Glutamatergic neuron (in vitro differentiated cells): Measurements from ENCODE around the gene ZNF792. TPM values are rescaled to one million over a fixed set of nuclear protein-coding genes. Genes with fewer than 3 reads are reported as not detected.
"Not testable (repeated sequence)": the region's sequence is repeated elsewhere in the genome, so short reads cannot be mapped to it uniquely, and the experiment has no call there.

Source experiments
- DNase-seq: peaks from one replicate; pipeline ENCODE4 v3.0.0; 2022
- H3K27ac Mint-ChIP-seq: one replicate; pipeline ENCODE4 v1.8.0; 2020; ENCODE audit warnings: mild to moderate bottlenecking, mixed read lengths, inconsistent platforms; ENCODE audit not compliant: unreplicated experiment
- H3K27me3 Mint-ChIP-seq: one replicate; pipeline ENCODE4 v1.8.0; 2020; ENCODE audit warnings: mild to moderate bottlenecking, moderate library complexity, mixed read lengths, inconsistent platforms; ENCODE audit not compliant: unreplicated experiment
- H3K36me3 Mint-ChIP-seq: one replicate; pipeline ENCODE4 v1.8.0; 2020; ENCODE audit warnings: mild to moderate bottlenecking, mixed read lengths, inconsistent platforms; ENCODE audit not compliant: unreplicated experiment
- H3K4me1 Mint-ChIP-seq: one replicate; pipeline ENCODE4 v1.8.0; 2020; ENCODE audit warnings: mild to moderate bottlenecking, low read depth, mixed read lengths, inconsistent platforms; ENCODE audit not compliant: unreplicated experiment
- H3K4me3 Mint-ChIP-seq: one replicate; pipeline ENCODE4 v1.8.0; 2020; ENCODE audit warnings: mild to moderate bottlenecking, mixed read lengths, inconsistent platforms; ENCODE audit not compliant: unreplicated experiment
- H3K9me3 Mint-ChIP-seq: one replicate; pipeline ENCODE4 v1.8.0; 2020; ENCODE audit warnings: mild to moderate bottlenecking, moderate library complexity, mixed read lengths, inconsistent platforms; ENCODE audit not compliant: unreplicated experiment
- total RNA-seq: library from RNA; stranded (reverse); fragmentation: NEBNext Ultra II Directional; extraction: Animal tissue kit (Norgen Biotek cat#: 25700); gene quantifications from one replicate; pipeline ENCODE4 v1.2.1, GENCODE V29; 2021; ENCODE audit not compliant: unreplicated experiment
- TF ChIP-seq, protein P1 (sequence below): fragments of 200-600 bp; sonication (generic); IDR thresholded peaks from one replicate; pipeline ENCODE4 v1.5.0; 2021; ENCODE audit not compliant: partially characterized antibody, unreplicated experiment

Gene ZNF792
- total RNA-seq, 1 donor from 2014 or later, result 6.4 TPM

DNA sequence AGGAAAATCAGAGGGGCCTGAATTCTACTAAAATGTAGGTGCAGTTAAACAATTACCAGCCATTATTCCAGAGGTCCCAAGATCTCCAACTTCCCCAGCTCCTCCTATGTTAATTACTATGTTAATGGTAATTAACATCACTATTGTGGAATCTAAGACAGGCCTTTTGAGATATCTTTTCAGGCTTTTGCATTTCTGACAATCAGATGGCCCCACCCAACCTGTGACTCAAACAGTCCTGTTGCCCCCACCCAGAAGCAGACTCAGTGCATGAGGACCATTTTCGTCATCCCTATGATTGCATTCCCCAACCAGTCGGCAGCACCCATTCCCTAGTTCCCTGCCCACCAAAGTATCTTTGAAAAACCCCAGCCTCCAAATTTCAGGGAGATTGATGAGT, 45.8 kb downstream of the ZNF792 start:
- TF ChIP-seq, protein P1, sequence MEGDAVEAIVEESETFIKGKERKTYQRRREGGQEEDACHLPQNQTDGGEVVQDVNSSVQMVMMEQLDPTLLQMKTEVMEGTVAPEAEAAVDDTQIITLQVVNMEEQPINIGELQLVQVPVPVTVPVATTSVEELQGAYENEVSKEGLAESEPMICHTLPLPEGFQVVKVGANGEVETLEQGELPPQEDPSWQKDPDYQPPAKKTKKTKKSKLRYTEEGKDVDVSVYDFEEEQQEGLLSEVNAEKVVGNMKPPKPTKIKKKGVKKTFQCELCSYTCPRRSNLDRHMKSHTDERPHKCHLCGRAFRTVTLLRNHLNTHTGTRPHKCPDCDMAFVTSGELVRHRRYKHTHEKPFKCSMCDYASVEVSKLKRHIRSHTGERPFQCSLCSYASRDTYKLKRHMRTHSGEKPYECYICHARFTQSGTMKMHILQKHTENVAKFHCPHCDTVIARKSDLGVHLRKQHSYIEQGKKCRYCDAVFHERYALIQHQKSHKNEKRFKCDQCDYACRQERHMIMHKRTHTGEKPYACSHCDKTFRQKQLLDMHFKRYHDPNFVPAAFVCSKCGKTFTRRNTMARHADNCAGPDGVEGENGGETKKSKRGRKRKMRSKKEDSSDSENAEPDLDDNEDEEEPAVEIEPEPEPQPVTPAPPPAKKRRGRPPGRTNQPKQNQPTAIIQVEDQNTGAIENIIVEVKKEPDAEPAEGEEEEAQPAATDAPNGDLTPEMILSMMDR, result no peak
- Mint-ChIP-seq H3K4me1 (no peaks in the 10 kb centered on the region), H3K27ac (no peak overlapping the region), H3K27me3 (no peaks in the 10 kb centered on the region), H3K4me3 (no peak overlapping the region), H3K9me3 (peaks cover 10% of the 10 kb centered on the region), H3K36me3 (peaks cover 23% of the 10 kb centered on the region)
- no peak for DNase-seq

DNA sequence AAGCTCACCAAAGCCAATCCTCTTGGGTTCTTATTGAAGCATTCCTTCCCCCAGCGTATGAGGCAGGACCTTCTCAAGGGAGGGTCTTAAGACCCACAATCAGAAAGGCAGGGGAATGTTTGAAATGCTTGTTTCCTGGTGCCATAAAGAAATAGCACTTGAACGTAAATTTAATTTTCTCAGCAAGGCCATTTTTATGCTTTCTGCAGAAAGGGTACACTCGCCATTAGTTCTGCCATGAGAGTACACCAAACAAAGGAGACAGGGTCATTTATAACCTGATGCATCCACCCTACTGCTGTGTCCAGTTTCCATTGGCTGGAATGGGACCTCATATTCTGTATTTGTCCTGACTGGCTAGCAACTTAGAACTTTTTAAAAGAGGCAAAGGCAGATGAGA, 46.9 kb downstream of the ZNF792 start:
- not testable (repeated sequence) for H3K4me1 Mint-ChIP-seq, H3K27ac Mint-ChIP-seq

DNA sequence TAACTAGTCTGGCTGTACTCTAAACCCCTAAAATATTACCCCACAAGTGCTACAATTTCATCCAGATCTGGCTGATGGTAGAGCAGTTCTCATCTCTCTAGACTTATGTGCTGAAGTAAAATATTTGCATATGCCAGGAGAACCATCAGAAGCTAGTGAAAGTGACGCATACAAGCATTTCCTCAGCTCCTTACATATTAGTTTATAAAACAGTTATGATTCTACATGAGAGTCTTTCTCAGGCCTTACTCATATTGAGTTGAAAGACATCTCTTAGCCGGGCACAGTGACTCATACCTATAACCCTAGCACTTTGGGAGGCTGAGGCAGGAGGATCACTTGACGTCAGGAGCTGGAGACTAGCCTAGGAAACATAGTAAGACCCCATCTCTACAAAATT, 53.3 kb downstream of the ZNF792 start:
- no peaks in the 10 kb centered on the region for H3K4me1 Mint-ChIP-seq
- H3K9me3 Mint-ChIP-seq, result peaks cover 9% of the 10 kb centered on the region
- peaks cover 14% of the 10 kb centered on the region for H3K27me3 Mint-ChIP-seq
- no peak overlapping the region for H3K4me3 Mint-ChIP-seq
- peaks cover 12% of the 10 kb centered on the region for H3K36me3 Mint-ChIP-seq
- TF ChIP-seq, protein P1, result no peak
- no peak overlapping the region for H3K27ac Mint-ChIP-seq
- DNase-seq, result no peak

More for the DNA sequence above, 46.9 kb downstream of the ZNF792 start:
- Mint-ChIP-seq H3K9me3 (peaks cover 10% of the 10 kb centered on the region), H3K36me3 (peaks cover 23% of the 10 kb centered on the region)
- not testable (repeated sequence) for H3K27me3 Mint-ChIP-seq, DNase-seq, H3K4me3 Mint-ChIP-seq

Other genes with a start within 250 kb of the ZNF792 start
- gene ZNF181, start 230.0 kb downstream of the ZNF792 start, total RNA-seq, result 11.4 TPM
- 8.2 TPM for gene ZNF599, start 191.0 kb downstream of the ZNF792 start, total RNA-seq
- 7.4 TPM for gene ZNF30, start 37.3 kb downstream of the ZNF792 start, total RNA-seq
- gene GRAMD1A, start 36.1 kb upstream of the ZNF792 start, total RNA-seq, result 220 TPM
- 12.0 TPM for gene SCN1B, start 66.2 kb upstream of the ZNF792 start, total RNA-seq
- 0.29 TPM for gene HPN, start 77.5 kb upstream of the ZNF792 start, total RNA-seq
- gene FXYD3, start 151.6 kb upstream of the ZNF792 start, total RNA-seq, result not detected
- 14.4 TPM for gene LGI4, start 170.8 kb upstream of the ZNF792 start, total RNA-seq
- gene FXYD1, start 174.6 kb upstream of the ZNF792 start, total RNA-seq, result not detected
- 22.3 TPM for gene FXYD7, start 179.0 kb upstream of the ZNF792 start, total RNA-seq
- gene FXYD5, start 190.5 kb upstream of the ZNF792 start, total RNA-seq, result 5.3 TPM